GM23338 (cell line): ENCODE measurements around the gene RSAD1. TPM values are rescaled to one million over a fixed set of nuclear protein-coding genes. Genes with fewer than 3 reads are reported as not detected.

ENCODE experiments used
- ATAC-seq: fragments of 200-7000 bp; cut with Tn5 transposase; 3 replicates; pipeline ENCODE4 v1.9.1; 2020
- DNase-seq: peaks from one replicate; pipeline ENCODE4 v3.0.0-alpha.2; 2015; ENCODE audit warnings: low spot score
- H2AFZ ChIP-seq: fragments of 200-600 bp; sonication (generic); 2 replicates; pipeline ENCODE4 v1.8.0; 2016; ENCODE audit warnings: antibody characterized with exemption, mild to moderate bottlenecking, moderate library complexity
- H3F3A ChIP-seq: fragments of 200-600 bp; sonication (generic); replicated peaks from 2 replicates; pipeline ENCODE4 v1.8.0; 2017; ENCODE audit warnings: antibody characterized with exemption, mixed run types, low read depth
- H3K27ac ChIP-seq: fragments of 200-600 bp; sonication (generic); 2 replicates; pipeline ENCODE4 v1.6.1; 2016; ENCODE audit warnings: low read depth
- H3K27me3 ChIP-seq: fragments of 200-600 bp; sonication (generic); 2 replicates; pipeline ENCODE4 v1.8.0; 2016; ENCODE audit warnings: mild to moderate bottlenecking, mixed run types, moderate library complexity; ENCODE audit not compliant: insufficient read depth
- H3K36me3 ChIP-seq: fragments of 200-600 bp; sonication (generic); 2 replicates; pipeline ENCODE4 v1.8.0; 2016; ENCODE audit warnings: mild to moderate bottlenecking; ENCODE audit not compliant: insufficient read depth
- H3K4me1 ChIP-seq: fragments of 200-600 bp; sonication (generic); 2 replicates; pipeline ENCODE4 v1.8.0; 2016; ENCODE audit warnings: mild to moderate bottlenecking, moderate library complexity; ENCODE audit not compliant: insufficient read depth
- H3K4me2 ChIP-seq: fragments of 200-600 bp; sonication (generic); 2 replicates; pipeline ENCODE4 v1.7.1; 2017; ENCODE audit warnings: mixed run types
- H3K4me3 ChIP-seq: fragments of 200-600 bp; sonication (generic); 2 replicates; pipeline ENCODE4 v1.6.1; 2016; ENCODE audit warnings: mixed run types
- H3K79me2 ChIP-seq: fragments of 200-600 bp; sonication (generic); replicated peaks from 2 replicates; pipeline ENCODE4 v1.8.0; 2017; ENCODE audit warnings: mild to moderate bottlenecking; ENCODE audit not compliant: insufficient read depth
- H3K9me2 ChIP-seq: fragments of 200-600 bp; sonication (generic); 2 replicates; pipeline ENCODE4 v1.8.0; 2017; ENCODE audit not compliant: insufficient read depth
- H4K20me1 ChIP-seq: fragments of 200-600 bp; sonication (generic); replicated peaks from 2 replicates; pipeline ENCODE4 v1.8.0; 2017; ENCODE audit warnings: mild to moderate bottlenecking; ENCODE audit not compliant: insufficient read depth
- H3K27ac Mint-ChIP-seq: 2 replicates; pipeline ENCODE4 v1.8.0; 2020; ENCODE audit warnings: inconsistent platforms, mild to moderate bottlenecking, moderate library complexity, mixed read lengths
- H3K27me3 Mint-ChIP-seq: 3 replicates; pipeline ENCODE4 v1.8.0; 2022; ENCODE audit warnings: low read depth, mild to moderate bottlenecking, moderate library complexity, mixed read lengths, inconsistent platforms; ENCODE audit not compliant: insufficient read depth, poor library complexity
- H3K36me3 Mint-ChIP-seq: 3 replicates; pipeline ENCODE4 v1.8.0; 2021; ENCODE audit warnings: low read depth, mild to moderate bottlenecking, inconsistent platforms, moderate library complexity, mixed read lengths
- H3K4me1 Mint-ChIP-seq: 3 replicates; pipeline ENCODE4 v1.8.0; 2020; ENCODE audit warnings: mild to moderate bottlenecking, inconsistent platforms, mixed read lengths
- H3K4me3 Mint-ChIP-seq: 3 replicates; pipeline ENCODE4 v1.8.0; 2021; ENCODE audit warnings: moderate library complexity, mild to moderate bottlenecking, inconsistent platforms, mixed read lengths
- H3K9me3 Mint-ChIP-seq: 3 replicates; pipeline ENCODE4 v1.8.0; 2020; ENCODE audit warnings: moderate library complexity, mild to moderate bottlenecking, inconsistent platforms, mixed read lengths
- CTCF ChIP-seq, 2 experiments: fragments of 200-600 bp in 1 of 2; sonication (generic) in 1 of 2; conservative IDR thresholded peaks; 2 replicates each; pipeline versions ENCODE4 v1.5.1 to v1.6.1; 2016 to 2017; ENCODE audit warnings: antibody characterized with exemption in 2 of 2, low read depth in 2 of 2, mild to moderate bottlenecking in 2 of 2, moderate library complexity in 1 of 2
- EZH2phosphoT487 ChIP-seq: fragments of 200-600 bp; sonication (generic); IDR thresholded peaks from one replicate; pipeline ENCODE4 v1.8.1; 2018; ENCODE audit warnings: antibody characterized with exemption; ENCODE audit not compliant: unreplicated experiment
- JUNB ChIP-seq: IDR thresholded peaks from one replicate; pipeline ENCODE4 v1.6.1; 2016; ENCODE audit warnings: antibody characterized with exemption; ENCODE audit not compliant: unreplicated experiment
- NANOG ChIP-seq: IDR thresholded peaks from 2 replicates; pipeline ENCODE4 v1.6.1; 2016; ENCODE audit warnings: antibody characterized with exemption, borderline replicate concordance
- POLR2AphosphoS5 ChIP-seq: IDR thresholded peaks from 2 replicates; pipeline ENCODE4 v1.6.1; 2016; ENCODE audit warnings: antibody characterized with exemption, low read depth
- REST ChIP-seq: IDR thresholded peaks from one replicate; pipeline ENCODE4 v1.6.1; 2018; ENCODE audit warnings: antibody characterized with exemption; ENCODE audit not compliant: unreplicated experiment
- STAT1 ChIP-seq: IDR thresholded peaks from one replicate; pipeline ENCODE4 v1.6.1; 2016; ENCODE audit warnings: antibody characterized with exemption; ENCODE audit not compliant: unreplicated experiment
- ZNF114 ChIP-seq: fragments of 250-450 bp; sonication (Bioruptor Pico); IDR thresholded peaks from 2 replicates; pipeline ENCODE4 v1.5.0; 2020; ENCODE audit warnings: mild to moderate bottlenecking, moderate library complexity
- polyA plus RNA-seq: library from polyadenylated mRNA; unstranded; fragments of >200 nt; fragmentation: Nextera tagmentation; extraction: Ambion mirVana; gene quantifications from 2 replicates; pipeline ENCODE4 v1.2.1, GENCODE V29; 2016
- total RNA-seq: library from RNA; depleted of rRNA; stranded (reverse); fragments of >200 nt; shearing (Covaris generic); gene quantifications from 2 replicates; pipeline ENCODE4 v1.2.3, GENCODE V29; 2014
- TF ChIP-seq, protein P1 (sequence below): fragments of 250-450 bp; sonication (Bioruptor Pico); IDR thresholded peaks from 2 replicates; pipeline ENCODE4 v1.5.0; 2020; ENCODE audit warnings: mild to moderate bottlenecking, moderate library complexity
- TF ChIP-seq, protein P2 (sequence below): IDR thresholded peaks from 2 replicates; pipeline ENCODE4 v1.6.1; 2016; ENCODE audit warnings: antibody characterized with exemption

Gene RSAD1
- total and polyA plus RNA-seq, 2 experiments from 2014 or later = 18.4 to 28.7 TPM

DNA sequence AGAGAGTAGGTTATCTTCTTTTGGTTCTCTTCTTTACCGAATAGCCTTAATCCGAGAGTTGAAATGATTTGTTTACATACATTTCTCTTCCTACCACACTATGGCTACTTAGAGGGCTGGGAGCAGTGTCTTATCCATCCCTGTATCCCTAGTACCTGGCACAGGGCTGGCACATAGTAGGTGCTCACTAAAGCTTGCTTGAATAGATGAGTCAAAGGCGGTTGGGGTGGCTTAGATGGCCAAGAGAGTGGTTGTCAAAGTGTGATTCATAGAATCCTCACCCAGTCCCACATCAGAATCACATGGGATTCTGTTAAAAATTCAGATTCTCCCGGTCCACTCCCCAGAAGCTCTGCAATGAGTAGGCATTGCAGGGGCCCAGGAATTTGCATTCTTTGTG lies 21.0 kb upstream of the RSAD1 start:
- H3K4me1 Mint-ChIP-seq = no peaks in the 10 kb centered on the region
- no peak overlapping the region for H2AFZ ChIP-seq
- no peaks in the 10 kb centered on the region for H3K27me3 ChIP-seq
- H3K79me2 ChIP-seq = no peaks in the 10 kb centered on the region
- ATAC-seq (no peak), DNase-seq (no peak)
- H3K27ac ChIP-seq = no peak overlapping the region
- H3K27ac Mint-ChIP-seq = no peak overlapping the region
- no peaks in the 10 kb centered on the region for H3K9me3 Mint-ChIP-seq
- H3K4me2 ChIP-seq = no peak overlapping the region
- H3K9me2 ChIP-seq = no peaks in the 10 kb centered on the region
- no peak overlapping the region for H3K4me3 Mint-ChIP-seq
- peaks cover 3% of the 10 kb centered on the region for H3K27me3 Mint-ChIP-seq
- H3K4me1 ChIP-seq = no peaks in the 10 kb centered on the region
- H3K36me3 ChIP-seq = no peaks in the 10 kb centered on the region
- TF ChIP-seq NANOG (no peak), ZNF114 (CRISPR knock-in tag) (no peak)
- H3K36me3 Mint-ChIP-seq = no peaks in the 10 kb centered on the region
- H3K4me3 ChIP-seq = no peak overlapping the region
- H3F3A ChIP-seq = no peaks in the 10 kb centered on the region
- H4K20me1 ChIP-seq = no peaks in the 10 kb centered on the region

GRCh38 chr17:50458270-50458669 lies 20.4 kb upstream of the RSAD1 start:
- Histone ChIP-seq H3K4me2 (no peak overlapping the region), H3K27me3 (no peaks in the 10 kb centered on the region), H2AFZ (no peak overlapping the region), H3K9me2 (no peaks in the 10 kb centered on the region), H4K20me1 (no peaks in the 10 kb centered on the region), H3K4me3 (no peak overlapping the region), H3K4me1 (no peaks in the 10 kb centered on the region), H3K36me3 (no peaks in the 10 kb centered on the region), H3K79me2 (no peaks in the 10 kb centered on the region), H3F3A (no peaks in the 10 kb centered on the region), H3K27ac (no peak overlapping the region)
- H3K4me3 Mint-ChIP-seq = no peak overlapping the region
- no peaks in the 10 kb centered on the region for H3K27me3 Mint-ChIP-seq
- DNase-seq (no peak), ATAC-seq (no peak)
- H3K36me3 Mint-ChIP-seq = no peaks in the 10 kb centered on the region
- no peak overlapping the region for H3K27ac Mint-ChIP-seq
- no peaks in the 10 kb centered on the region for H3K4me1 Mint-ChIP-seq
- no peaks in the 10 kb centered on the region for H3K9me3 Mint-ChIP-seq
- TF ChIP-seq ZNF114 (CRISPR knock-in tag) (no peak), POLR2AphosphoS5 (no peak), JUNB (no peak), REST (no peak), CTCF (conservative IDR thresholded peaks at IDR 0.05; ENCODE audit: low read depth in 2 of 2) (no peak), STAT1 (no peak), EZH2phosphoT487 (no peak)
- TF ChIP-seq, protein P1, sequence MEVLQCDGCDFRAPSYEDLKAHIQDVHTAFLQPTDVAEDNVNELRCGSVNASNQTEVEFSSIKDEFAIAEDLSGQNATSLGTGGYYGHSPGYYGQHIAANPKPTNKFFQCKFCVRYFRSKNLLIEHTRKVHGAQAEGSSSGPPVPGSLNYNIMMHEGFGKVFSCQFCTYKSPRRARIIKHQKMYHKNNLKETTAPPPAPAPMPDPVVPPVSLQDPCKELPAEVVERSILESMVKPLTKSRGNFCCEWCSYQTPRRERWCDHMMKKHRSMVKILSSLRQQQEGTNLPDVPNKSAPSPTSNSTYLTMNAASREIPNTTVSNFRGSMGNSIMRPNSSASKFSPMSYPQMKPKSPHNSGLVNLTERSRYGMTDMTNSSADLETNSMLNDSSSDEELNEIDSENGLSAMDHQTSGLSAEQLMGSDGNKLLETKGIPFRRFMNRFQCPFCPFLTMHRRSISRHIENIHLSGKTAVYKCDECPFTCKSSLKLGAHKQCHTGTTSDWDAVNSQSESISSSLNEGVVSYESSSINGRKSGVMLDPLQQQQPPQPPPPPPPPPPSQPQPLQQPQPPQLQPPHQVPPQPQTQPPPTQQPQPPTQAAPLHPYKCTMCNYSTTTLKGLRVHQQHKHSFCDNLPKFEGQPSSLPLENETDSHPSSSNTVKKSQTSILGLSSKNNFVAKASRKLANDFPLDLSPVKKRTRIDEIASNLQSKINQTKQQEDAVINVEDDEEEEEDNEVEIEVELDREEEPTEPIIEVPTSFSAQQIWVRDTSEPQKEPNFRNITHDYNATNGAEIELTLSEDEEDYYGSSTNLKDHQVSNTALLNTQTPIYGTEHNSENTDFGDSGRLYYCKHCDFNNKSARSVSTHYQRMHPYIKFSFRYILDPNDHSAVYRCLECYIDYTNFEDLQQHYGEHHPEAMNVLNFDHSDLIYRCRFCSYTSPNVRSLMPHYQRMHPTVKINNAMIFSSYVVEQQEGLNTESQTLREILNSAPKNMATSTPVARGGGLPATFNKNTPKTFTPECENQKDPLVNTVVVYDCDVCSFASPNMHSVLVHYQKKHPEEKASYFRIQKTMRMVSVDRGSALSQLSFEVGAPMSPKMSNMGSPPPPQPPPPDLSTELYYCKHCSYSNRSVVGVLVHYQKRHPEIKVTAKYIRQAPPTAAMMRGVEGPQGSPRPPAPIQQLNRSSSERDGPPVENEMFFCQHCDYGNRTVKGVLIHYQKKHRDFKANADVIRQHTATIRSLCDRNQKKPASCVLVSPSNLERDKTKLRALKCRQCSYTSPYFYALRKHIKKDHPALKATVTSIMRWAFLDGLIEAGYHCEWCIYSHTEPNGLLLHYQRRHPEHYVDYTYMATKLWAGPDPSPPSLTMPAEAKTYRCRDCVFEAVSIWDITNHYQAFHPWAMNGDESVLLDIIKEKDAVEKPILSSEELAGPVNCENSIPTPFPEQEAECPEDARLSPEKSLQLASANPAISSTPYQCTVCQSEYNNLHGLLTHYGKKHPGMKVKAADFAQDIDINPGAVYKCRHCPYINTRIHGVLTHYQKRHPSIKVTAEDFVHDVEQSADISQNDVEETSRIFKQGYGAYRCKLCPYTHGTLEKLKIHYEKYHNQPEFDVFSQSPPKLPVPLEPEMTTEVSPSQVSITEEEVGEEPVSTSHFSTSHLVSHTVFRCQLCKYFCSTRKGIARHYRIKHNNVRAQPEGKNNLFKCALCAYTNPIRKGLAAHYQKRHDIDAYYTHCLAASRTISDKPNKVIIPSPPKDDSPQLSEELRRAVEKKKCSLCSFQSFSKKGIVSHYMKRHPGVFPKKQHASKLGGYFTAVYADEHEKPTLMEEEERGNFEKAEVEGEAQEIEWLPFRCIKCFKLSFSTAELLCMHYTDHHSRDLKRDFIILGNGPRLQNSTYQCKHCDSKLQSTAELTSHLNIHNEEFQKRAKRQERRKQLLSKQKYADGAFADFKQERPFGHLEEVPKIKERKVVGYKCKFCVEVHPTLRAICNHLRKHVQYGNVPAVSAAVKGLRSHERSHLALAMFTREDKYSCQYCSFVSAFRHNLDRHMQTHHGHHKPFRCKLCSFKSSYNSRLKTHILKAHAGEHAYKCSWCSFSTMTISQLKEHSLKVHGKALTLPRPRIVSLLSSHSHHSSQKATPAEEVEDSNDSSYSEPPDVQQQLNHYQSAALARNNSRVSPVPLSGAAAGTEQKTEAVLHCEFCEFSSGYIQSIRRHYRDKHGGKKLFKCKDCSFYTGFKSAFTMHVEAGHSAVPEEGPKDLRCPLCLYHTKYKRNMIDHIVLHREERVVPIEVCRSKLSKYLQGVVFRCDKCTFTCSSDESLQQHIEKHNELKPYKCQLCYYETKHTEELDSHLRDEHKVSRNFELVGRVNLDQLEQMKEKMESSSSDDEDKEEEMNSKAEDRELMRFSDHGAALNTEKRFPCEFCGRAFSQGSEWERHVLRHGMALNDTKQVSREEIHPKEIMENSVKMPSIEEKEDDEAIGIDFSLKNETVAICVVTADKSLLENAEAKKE (CRISPR knock-in tag) = no peak
- TF ChIP-seq, protein P2, sequence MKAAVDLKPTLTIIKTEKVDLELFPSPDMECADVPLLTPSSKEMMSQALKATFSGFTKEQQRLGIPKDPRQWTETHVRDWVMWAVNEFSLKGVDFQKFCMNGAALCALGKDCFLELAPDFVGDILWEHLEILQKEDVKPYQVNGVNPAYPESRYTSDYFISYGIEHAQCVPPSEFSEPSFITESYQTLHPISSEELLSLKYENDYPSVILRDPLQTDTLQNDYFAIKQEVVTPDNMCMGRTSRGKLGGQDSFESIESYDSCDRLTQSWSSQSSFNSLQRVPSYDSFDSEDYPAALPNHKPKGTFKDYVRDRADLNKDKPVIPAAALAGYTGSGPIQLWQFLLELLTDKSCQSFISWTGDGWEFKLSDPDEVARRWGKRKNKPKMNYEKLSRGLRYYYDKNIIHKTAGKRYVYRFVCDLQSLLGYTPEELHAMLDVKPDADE = no peak
